NCI-H1092 (cell line): ENCODE data around the gene CEBPA.

Source experiments
- DNase-seq: peaks from one replicate; lab custom pipeline; 2025; lab: John Stamatoyannopoulos, UW

Gene CEBPA

GRCh38 chr19:33302175-33302973, at the start of gene CEBPA:
CEBPA (minus strand) TSS chr19:33302534; CDS start chr19:33302414, 120 bp downstream.
- peak; percentile 12 for DNase-seq

GRCh38 chr19:33350538-33351309, 48.4 kb upstream of the CEBPA start:
- DNase-seq: no peak

GRCh38 chr19:33349319-33350289, 47.3 kb upstream of the CEBPA start:
- DNase-seq: no peak

- no peak for DNase-seq
Observed at GRCh38 chr19:33348301-33349010, 46.1 kb upstream of the CEBPA start.

GRCh38 chr19:33347300-33347699, 45.0 kb upstream of the CEBPA start:
- no peak for DNase-seq

- no peak for DNase-seq
Observed at GRCh38 chr19:33346665-33347064, 44.3 kb upstream of the CEBPA start.

GRCh38 chr19:33345163-33345562, 42.8 kb upstream of the CEBPA start:
- no peak for DNase-seq

- no peak for DNase-seq
Observed at GRCh38 chr19:33344573-33344925, 42.2 kb upstream of the CEBPA start.

GRCh38 chr19:33343859-33344572, 41.7 kb upstream of the CEBPA start:
- no peak for DNase-seq

- no peak for DNase-seq
Observed at GRCh38 chr19:33343301-33343700, 41.0 kb upstream of the CEBPA start.

GRCh38 chr19:33340991-33341390, 38.7 kb upstream of the CEBPA start:
- DNase-seq: no peak

- DNase-seq: no peak
Observed at GRCh38 chr19:33339016-33339984, 37.0 kb upstream of the CEBPA start.

GRCh38 chr19:33335446-33335845, 33.1 kb upstream of the CEBPA start:
- DNase-seq: no peak

- DNase-seq: no peak
Observed at GRCh38 chr19:33334271-33334670, 31.9 kb upstream of the CEBPA start.

GRCh38 chr19:33333642-33334041, 31.3 kb upstream of the CEBPA start:
- no peak for DNase-seq

- no peak for DNase-seq
Observed at GRCh38 chr19:33333151-33333550, 30.8 kb upstream of the CEBPA start.

- DNase-seq: no peak
Observed at GRCh38 chr19:33332248-33332647, 29.9 kb upstream of the CEBPA start.

- DNase-seq: no peak
Observed at GRCh38 chr19:33329736-33330135, 27.4 kb upstream of the CEBPA start.

GRCh38 chr19:33329060-33329459, 26.7 kb upstream of the CEBPA start:
- no peak for DNase-seq

- DNase-seq: no peak
Observed at GRCh38 chr19:33325920-33326319, 23.6 kb upstream of the CEBPA start.
